Measurements from ENCODE around the gene TAGLN2. TPM values are rescaled to one million over a fixed set of nuclear protein-coding genes. Genes with fewer than 3 reads are reported as not detected.

The TAGLN2 gene
- total and polyA plus RNA-seq, 4 donors = 75.1 to 101 (median 89.2) TPM

- Histone ChIP-seq H3K36me3 (ENCODE audit: control insufficient read depth, insufficient read depth, low read length) (no peaks in the 10 kb centered on the region), H3K27me3 (ENCODE audit: control insufficient read depth, insufficient read depth, low read length) (no peaks in the 10 kb centered on the region), H3K27ac (ENCODE audit: low read depth, low read length) (no peak overlapping the region), H3K9me3 (ENCODE audit: control insufficient read depth, insufficient read depth, low read length) (no peaks in the 10 kb centered on the region), H3K4me3 (ENCODE audit: low read depth, low read length) (no peak overlapping the region), H3K4me1 (ENCODE audit: control insufficient read depth, insufficient read depth, low read length) (no peaks in the 10 kb centered on the region)
- no peak for DNase-seq (ENCODE audit: low read depth in 4 of 6, low spot score in 6 of 6)
- WGBS (ENCODE audit: insufficient coverage) = 89% methylated on average over 4 of the region's 11 CpGs
Measured at GRCh38 chr1:159962176-159962575, 36.9 kb upstream of the TAGLN2 start.

GRCh38 chr1:159961636-159962035 lies 36.3 kb upstream of the TAGLN2 start:
- H3K4me3 ChIP-seq (ENCODE audit: low read depth, low read length) = no peak overlapping the region

DNA sequence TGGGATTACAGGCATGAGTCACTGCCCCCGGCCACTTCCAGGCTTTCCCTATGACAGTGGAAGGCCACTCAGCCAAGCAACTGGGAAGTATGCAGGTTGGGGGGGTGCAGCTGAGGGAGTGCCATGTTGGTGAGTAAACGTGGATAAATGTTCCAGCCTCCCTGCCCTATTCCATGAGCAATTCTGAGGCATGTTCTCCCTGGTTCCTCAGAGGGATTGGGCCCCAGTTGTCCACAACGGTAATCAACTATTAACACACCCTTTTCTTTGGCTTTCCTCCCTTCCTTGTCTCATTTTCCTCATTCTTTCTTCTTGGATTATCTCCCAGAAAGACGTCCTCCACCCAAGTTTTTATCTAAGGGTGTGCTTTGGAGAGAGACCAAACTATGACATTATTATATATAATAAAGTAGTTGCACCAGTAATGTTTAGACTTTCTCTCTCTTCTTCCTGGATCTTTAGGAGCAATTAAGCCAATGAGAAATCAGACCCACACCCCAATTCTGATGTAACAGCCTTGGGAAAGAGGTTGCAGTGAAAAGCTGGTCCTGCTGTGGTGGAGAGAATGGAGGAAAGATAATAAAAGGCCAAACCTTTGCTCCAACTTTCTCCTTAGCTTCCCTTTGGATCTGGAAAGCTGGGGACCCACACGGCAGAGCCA lies 35.5 kb upstream of the TAGLN2 start:
- Histone ChIP-seq H3K9me3 (ENCODE audit: control insufficient read depth, insufficient read depth, low read length) (no peaks in the 10 kb centered on the region), H3K4me3 (ENCODE audit: low read depth, low read length) (no peak overlapping the region), H3K36me3 (ENCODE audit: control insufficient read depth, insufficient read depth, low read length) (no peaks in the 10 kb centered on the region), H3K27me3 (ENCODE audit: control insufficient read depth, insufficient read depth, low read length) (no peaks in the 10 kb centered on the region), H3K4me1 (ENCODE audit: control insufficient read depth, insufficient read depth, low read length) (no peaks in the 10 kb centered on the region), H3K27ac (ENCODE audit: low read depth, low read length) (peak overlapping the region; percentile 34)
- WGBS (ENCODE audit: insufficient coverage) = 71% methylated on average over 1 of the region's 5 CpGs
- DNase-seq (ENCODE audit: low read depth in 4 of 6, low spot score in 6 of 6) = peak in 1 of 6 donors; percentile 46

More at GRCh38 chr1:159961636-159962035, 36.3 kb upstream of the TAGLN2 start:
- no peaks in the 10 kb centered on the region for H3K9me3 ChIP-seq (ENCODE audit: control insufficient read depth, insufficient read depth, low read length)
- no peaks in the 10 kb centered on the region for H3K27me3 ChIP-seq (ENCODE audit: control insufficient read depth, insufficient read depth, low read length)
- no peaks in the 10 kb centered on the region for H3K4me1 ChIP-seq (ENCODE audit: control insufficient read depth, insufficient read depth, low read length)
- no peak for DNase-seq (ENCODE audit: low read depth in 4 of 6, low spot score in 6 of 6)
- no peaks in the 10 kb centered on the region for H3K36me3 ChIP-seq (ENCODE audit: control insufficient read depth, insufficient read depth, low read length)
- peak overlapping the region; percentile 4 for H3K27ac ChIP-seq (ENCODE audit: low read depth, low read length)
- 86% methylated on average over 13 of the region's 15 CpGs for WGBS (ENCODE audit: insufficient coverage)

- H3K27me3 ChIP-seq (ENCODE audit: control insufficient read depth, insufficient read depth, low read length) = no peaks in the 10 kb centered on the region
- WGBS (ENCODE audit: insufficient coverage) = 68% methylated on average over 2 of the region's 4 CpGs
- no peak overlapping the region for H3K4me3 ChIP-seq (ENCODE audit: low read depth, low read length)
- H3K9me3 ChIP-seq (ENCODE audit: control insufficient read depth, insufficient read depth, low read length) = no peaks in the 10 kb centered on the region
- no peaks in the 10 kb centered on the region for H3K4me1 ChIP-seq (ENCODE audit: control insufficient read depth, insufficient read depth, low read length)
- H3K36me3 ChIP-seq (ENCODE audit: control insufficient read depth, insufficient read depth, low read length) = no peaks in the 10 kb centered on the region
- DNase-seq (ENCODE audit: low read depth in 4 of 6, low spot score in 6 of 6) = no peak
- no peak overlapping the region for H3K27ac ChIP-seq (ENCODE audit: low read depth, low read length)
Measured at GRCh38 chr1:159959451-159959850, 34.1 kb upstream of the TAGLN2 start.

- H3K9me3 ChIP-seq (ENCODE audit: control insufficient read depth, insufficient read depth, low read length) = no peaks in the 10 kb centered on the region
- no peak for DNase-seq (ENCODE audit: low read depth in 4 of 6, low spot score in 6 of 6)
- H3K36me3 ChIP-seq (ENCODE audit: control insufficient read depth, insufficient read depth, low read length) = no peaks in the 10 kb centered on the region
- H3K4me3 ChIP-seq (ENCODE audit: low read depth, low read length) = no peak overlapping the region
- H3K27ac ChIP-seq (ENCODE audit: low read depth, low read length) = no peak overlapping the region
- 50% methylated on average over 2 of the region's 3 CpGs for WGBS (ENCODE audit: insufficient coverage)
- H3K4me1 ChIP-seq (ENCODE audit: control insufficient read depth, insufficient read depth, low read length) = peaks cover 2% of the 10 kb centered on the region
- no peaks in the 10 kb centered on the region for H3K27me3 ChIP-seq (ENCODE audit: control insufficient read depth, insufficient read depth, low read length)
Measured at GRCh38 chr1:159958719-159959380, 33.5 kb upstream of the TAGLN2 start.

- 39% methylated on average over 8 of the region's 9 CpGs for WGBS (ENCODE audit: insufficient coverage)
- Histone ChIP-seq H3K27ac (ENCODE audit: low read depth, low read length) (no peak overlapping the region), H3K36me3 (ENCODE audit: control insufficient read depth, insufficient read depth, low read length) (no peaks in the 10 kb centered on the region), H3K4me1 (ENCODE audit: control insufficient read depth, insufficient read depth, low read length) (peaks cover 4% of the 10 kb centered on the region), H3K4me3 (ENCODE audit: low read depth, low read length) (no peak overlapping the region), H3K27me3 (ENCODE audit: control insufficient read depth, insufficient read depth, low read length) (no peaks in the 10 kb centered on the region), H3K9me3 (ENCODE audit: control insufficient read depth, insufficient read depth, low read length) (no peaks in the 10 kb centered on the region)
- peak in 1 of 6 donors; percentile 23 for DNase-seq (ENCODE audit: low read depth in 4 of 6, low spot score in 6 of 6)
Measured at GRCh38 chr1:159957824-159958268, 32.5 kb upstream of the TAGLN2 start.

- DNase-seq (ENCODE audit: low read depth in 4 of 6, low spot score in 6 of 6) = no peak
- H3K27me3 ChIP-seq (ENCODE audit: control insufficient read depth, insufficient read depth, low read length) = no peaks in the 10 kb centered on the region
- no peak overlapping the region for H3K27ac ChIP-seq (ENCODE audit: low read depth, low read length)
- 92% methylated on average over 2 of the region's 3 CpGs for WGBS (ENCODE audit: insufficient coverage)
- H3K9me3 ChIP-seq (ENCODE audit: control insufficient read depth, insufficient read depth, low read length) = no peaks in the 10 kb centered on the region
- peaks cover 4% of the 10 kb centered on the region for H3K4me1 ChIP-seq (ENCODE audit: control insufficient read depth, insufficient read depth, low read length)
- no peaks in the 10 kb centered on the region for H3K36me3 ChIP-seq (ENCODE audit: control insufficient read depth, insufficient read depth, low read length)
- H3K4me3 ChIP-seq (ENCODE audit: low read depth, low read length) = no peak overlapping the region
Measured at GRCh38 chr1:159955456-159955855, 30.1 kb upstream of the TAGLN2 start.

DNA sequence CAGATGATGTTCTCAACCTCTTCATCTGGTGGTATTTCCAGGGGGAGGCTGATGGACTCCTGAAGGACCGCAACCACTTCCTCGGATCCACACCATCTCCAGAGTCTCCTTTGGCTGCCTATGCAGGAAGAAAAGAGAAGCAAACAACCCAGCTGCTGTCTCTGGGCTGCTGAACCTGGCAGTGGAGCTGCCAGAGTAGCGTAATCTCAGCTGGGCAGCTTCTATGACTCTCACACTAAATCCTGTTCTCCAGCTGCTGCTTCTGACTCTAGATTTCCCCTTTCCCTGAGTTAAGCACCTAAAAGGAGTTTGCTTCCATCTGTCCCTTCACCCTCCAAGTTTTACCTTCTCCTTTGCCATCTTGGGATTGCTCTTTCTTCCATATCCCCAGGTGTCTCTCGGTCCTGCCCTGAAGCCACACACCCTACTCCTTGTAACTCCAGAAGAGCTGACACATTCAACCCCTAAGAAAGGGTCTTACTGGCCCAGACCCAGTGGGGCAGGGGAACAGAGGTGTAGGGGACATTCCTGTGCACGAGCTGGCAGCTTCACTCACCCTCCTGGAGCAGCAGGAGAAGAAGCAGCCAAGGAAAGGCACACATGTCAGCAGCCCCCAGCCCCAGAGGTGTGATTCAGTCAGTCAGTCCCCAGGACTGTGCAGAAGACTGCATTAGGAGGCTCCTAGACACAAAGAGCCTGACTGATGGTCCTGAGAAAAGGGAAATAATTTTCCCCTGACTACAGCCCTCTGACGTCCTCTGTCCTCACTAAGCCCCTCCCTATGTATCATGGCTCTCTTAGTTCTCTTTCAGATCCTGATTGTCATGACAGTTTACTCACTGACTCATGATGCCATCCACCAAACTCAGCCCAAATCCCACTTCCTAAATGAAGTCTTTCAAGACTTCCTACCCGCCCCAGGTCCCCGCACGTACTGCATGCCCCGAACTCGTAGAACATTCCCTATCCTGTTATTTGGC lies 28.5 kb upstream of the TAGLN2 start, which contains the start of gene SLAMF9:
Gene SLAMF9, minus strand, starts transcription at position 702 of the 980 bp plus-strand sequence. Its CDS starts 100 bp downstream, at position 602.
- H3K27ac ChIP-seq (ENCODE audit: low read depth, low read length) = no peak within 1 kb of the TSS
- 72% methylated on average over 5 of the region's 11 CpGs for WGBS (ENCODE audit: insufficient coverage)
- H3K4me1 ChIP-seq (ENCODE audit: control insufficient read depth, insufficient read depth, low read length) = peaks cover 4% of the 10 kb centered on the region
- no peak within 1 kb of the TSS for H3K4me3 ChIP-seq (ENCODE audit: low read depth, low read length)
- H3K36me3 ChIP-seq (ENCODE audit: control insufficient read depth, insufficient read depth, low read length) = no peaks in the 10 kb centered on the region
- H3K27me3 ChIP-seq (ENCODE audit: control insufficient read depth, insufficient read depth, low read length) = no peaks in the 10 kb centered on the region
- H3K9me3 ChIP-seq (ENCODE audit: control insufficient read depth, insufficient read depth, low read length) = no peaks in the 10 kb centered on the region
- no peak for DNase-seq (ENCODE audit: low read depth in 4 of 6, low spot score in 6 of 6)

- Histone ChIP-seq H3K9me3 (ENCODE audit: control insufficient read depth, insufficient read depth, low read length) (no peaks in the 10 kb centered on the region), H3K4me1 (ENCODE audit: control insufficient read depth, insufficient read depth, low read length) (peaks cover 4% of the 10 kb centered on the region), H3K27ac (ENCODE audit: low read depth, low read length) (no peak overlapping the region), H3K4me3 (ENCODE audit: low read depth, low read length) (no peak overlapping the region), H3K36me3 (ENCODE audit: control insufficient read depth, insufficient read depth, low read length) (no peaks in the 10 kb centered on the region), H3K27me3 (ENCODE audit: control insufficient read depth, insufficient read depth, low read length) (no peaks in the 10 kb centered on the region)
- DNase-seq (ENCODE audit: low read depth in 4 of 6, low spot score in 6 of 6) = no peak
- WGBS (ENCODE audit: insufficient coverage) = 96% methylated on average over 4 of the region's 5 CpGs
Measured at GRCh38 chr1:159952932-159953331, 27.6 kb upstream of the TAGLN2 start.
